HepG2 (cell line): Measurements from ENCODE around the gene RBCK1. TPM values are rescaled to one million over a fixed set of nuclear protein-coding genes. Genes with fewer than 3 reads are reported as not detected.

Experiments
- CBX1 ChIP-seq: IDR thresholded peaks from one replicate; pipeline ENCODE4 v1.6.1; 2016; ENCODE audit warnings: antibody characterized with exemption, low read depth
- GATAD2A ChIP-seq: IDR thresholded peaks from 2 replicates; pipeline ENCODE4 v1.6.1; 2016
- JUN ChIP-seq: sonication (generic); formaldehyde crosslinking; IDR thresholded peaks from 2 replicates; pipeline ENCODE4 v1.4.0; 2020; ENCODE audit warnings: mild to moderate bottlenecking, missing genetic modification reagents
- MAFF ChIP-seq: IDR thresholded peaks from 2 replicates; pipeline ENCODE4 v1.6.1; 2011; ENCODE audit warnings: low read depth, low read length, improper control_type of control experiment
- MAFG ChIP-seq: sonication (generic); formaldehyde crosslinking; IDR thresholded peaks from 2 replicates; pipeline ENCODE4 v1.5.1; 2020; ENCODE audit warnings: mild to moderate bottlenecking, missing genetic modification reagents
- MED8 ChIP-seq: sonication (generic); formaldehyde crosslinking; IDR thresholded peaks from 2 replicates; pipeline ENCODE4 v1.8.1; 2023; ENCODE audit warnings: mild to moderate bottlenecking, missing genetic modification reagents; ENCODE audit not compliant: insufficient replicate concordance
- NFE2L1 ChIP-seq: sonication (generic); formaldehyde crosslinking; IDR thresholded peaks from 2 replicates; pipeline ENCODE4 v1.4.0; 2020; ENCODE audit warnings: missing genetic modification reagents, mild to moderate bottlenecking, borderline replicate concordance
- RCOR2 ChIP-seq: IDR thresholded peaks from 2 replicates; pipeline ENCODE4 v1.6.1; 2016; ENCODE audit warnings: missing biosample characterization, missing genetic modification reagents
- SIN3A ChIP-seq: IDR thresholded peaks from 2 replicates; pipeline ENCODE4 v1.6.1; 2011; ENCODE audit warnings: low read depth, mild to moderate bottlenecking, control low read depth, low read length, borderline replicate concordance
- TBX2 ChIP-seq: sonication (generic); formaldehyde crosslinking; IDR thresholded peaks from 2 replicates; pipeline ENCODE4 v1.5.0; 2020; ENCODE audit warnings: missing genetic modification reagents, mild to moderate bottlenecking, borderline replicate concordance
- TEAD2 ChIP-seq: sonication (generic); formaldehyde crosslinking; IDR thresholded peaks from 2 replicates; pipeline ENCODE4 v1.9.0; 2021; ENCODE audit warnings: missing genetic modification reagents
- TOPORS ChIP-seq: sonication (generic); formaldehyde crosslinking; IDR thresholded peaks from 2 replicates; pipeline ENCODE4 v1.8.0; 2023; ENCODE audit warnings: mild to moderate bottlenecking, missing genetic modification reagents
- ZMYM2 ChIP-seq: sonication (generic); formaldehyde crosslinking; IDR thresholded peaks from 2 replicates; pipeline ENCODE4 v1.8.0; 2022; ENCODE audit warnings: mild to moderate bottlenecking, missing genetic modification reagents
- ZNF136 ChIP-seq: sonication (generic); formaldehyde crosslinking; IDR thresholded peaks from 2 replicates; pipeline ENCODE4 v1.8.1; 2022; ENCODE audit warnings: low read depth, mild to moderate bottlenecking, moderate library complexity, missing genetic modification reagents
- ZNF451 ChIP-seq: sonication (generic); formaldehyde crosslinking; IDR thresholded peaks from 2 replicates; pipeline ENCODE4 v1.5.0; 2020; ENCODE audit warnings: mild to moderate bottlenecking, missing genetic modification reagents
- ZNF580 ChIP-seq: IDR thresholded peaks from 2 replicates; pipeline ENCODE4 v1.6.1; 2016; ENCODE audit warnings: low read depth, borderline replicate concordance
- polyA plus RNA-seq, 8 experiments: library from polyadenylated mRNA; depleted of rRNA in 3 of 8; stranded (reverse) in 7 of 8; unstranded in 1 of 8; fragments of >200 nt; fragmentation: Illumina TruSeq in 4 of 8; extraction: Trizol in 4 of 8; gene quantifications; 2 replicates each; pipeline versions ENCODE4 v1.2.1 to v1.2.3, GENCODE V29; 2011 to 2016; ENCODE audit warnings: low read depth in 4 of 8, missing spikeins in 1 of 8, mixed read lengths in 1 of 8; ENCODE audit not compliant: insufficient read depth in 1 of 8
- total RNA-seq, 5 experiments: library from RNA; depleted of rRNA; stranded (reverse); fragments of >200 nt; fragmentation: Illumina TruSeq; extraction: Trizol; gene quantifications; 2 replicates each; pipeline ENCODE4 v1.2.3, GENCODE V29; 2016; ENCODE audit warnings: low read depth in 1 of 5
- TF ChIP-seq, protein P1 (sequence below): sonication (generic); formaldehyde crosslinking; IDR thresholded peaks from 2 replicates; pipeline ENCODE4 v1.5.1; 2020; ENCODE audit warnings: mild to moderate bottlenecking, moderate library complexity, missing genetic modification reagents
- TF ChIP-seq, protein P2 (sequence below): sonication (generic); formaldehyde crosslinking; IDR thresholded peaks from 2 replicates; pipeline ENCODE4 v1.9.0; 2021; ENCODE audit warnings: mild to moderate bottlenecking, missing genetic modification reagents
- TF ChIP-seq, protein P3 (sequence below): sonication (generic); formaldehyde crosslinking; IDR thresholded peaks from 2 replicates; pipeline ENCODE4 v1.4.0; 2020; ENCODE audit warnings: missing genetic modification reagents

The RBCK1 gene
- total and polyA plus RNA-seq, 2 of the 13 experiments (the other 11 are each of a cell fraction or from before 2014, with no cell fraction given) = 149 to 215 TPM

GRCh38 chr20:364905-365794 is 42.9 kb upstream of the RBCK1 start (continued):
- TF ChIP-seq, protein P1, sequence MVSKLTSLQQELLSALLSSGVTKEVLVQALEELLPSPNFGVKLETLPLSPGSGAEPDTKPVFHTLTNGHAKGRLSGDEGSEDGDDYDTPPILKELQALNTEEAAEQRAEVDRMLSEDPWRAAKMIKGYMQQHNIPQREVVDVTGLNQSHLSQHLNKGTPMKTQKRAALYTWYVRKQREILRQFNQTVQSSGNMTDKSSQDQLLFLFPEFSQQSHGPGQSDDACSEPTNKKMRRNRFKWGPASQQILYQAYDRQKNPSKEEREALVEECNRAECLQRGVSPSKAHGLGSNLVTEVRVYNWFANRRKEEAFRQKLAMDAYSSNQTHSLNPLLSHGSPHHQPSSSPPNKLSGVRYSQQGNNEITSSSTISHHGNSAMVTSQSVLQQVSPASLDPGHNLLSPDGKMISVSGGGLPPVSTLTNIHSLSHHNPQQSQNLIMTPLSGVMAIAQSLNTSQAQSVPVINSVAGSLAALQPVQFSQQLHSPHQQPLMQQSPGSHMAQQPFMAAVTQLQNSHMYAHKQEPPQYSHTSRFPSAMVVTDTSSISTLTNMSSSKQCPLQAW (CRISPR knock-in tag) = peak; percentile 12; the same call in 1 of the 2 replicates
- TF ChIP-seq NFE2L1 (CRISPR knock-in tag) (0 out of 2 replicates have a peak, but pooled peaks have one; percentile 74), SIN3A (peak; percentile 25; the same call in 1 of the 2 replicates), ZNF451 (CRISPR knock-in tag) (no peak), GATAD2A (CRISPR knock-in tag) (peak; percentile 41; the same call in 1 of the 2 replicates), RCOR2 (CRISPR knock-in tag) (0 out of 2 replicates have a peak, but pooled peaks have one; percentile 47), ZNF136 (CRISPR knock-in tag) (no peak), TOPORS (CRISPR knock-in tag) (no peak), ZNF580 (no peak), ZMYM2 (CRISPR knock-in tag) (peak; percentile 72; the same call in 1 of the 2 replicates), JUN (CRISPR knock-in tag) (no peak), MED8 (CRISPR knock-in tag) (peak; percentile 9), TBX2 (CRISPR knock-in tag) (0 out of 2 replicates have a peak, but pooled peaks have one; percentile 24), CBX1 (peak; percentile 69), MAFF (peak; percentile 95), TEAD2 (CRISPR knock-in tag) (no peak), MAFG (CRISPR knock-in tag) (peak; percentile 97)
- TF ChIP-seq, protein P2, sequence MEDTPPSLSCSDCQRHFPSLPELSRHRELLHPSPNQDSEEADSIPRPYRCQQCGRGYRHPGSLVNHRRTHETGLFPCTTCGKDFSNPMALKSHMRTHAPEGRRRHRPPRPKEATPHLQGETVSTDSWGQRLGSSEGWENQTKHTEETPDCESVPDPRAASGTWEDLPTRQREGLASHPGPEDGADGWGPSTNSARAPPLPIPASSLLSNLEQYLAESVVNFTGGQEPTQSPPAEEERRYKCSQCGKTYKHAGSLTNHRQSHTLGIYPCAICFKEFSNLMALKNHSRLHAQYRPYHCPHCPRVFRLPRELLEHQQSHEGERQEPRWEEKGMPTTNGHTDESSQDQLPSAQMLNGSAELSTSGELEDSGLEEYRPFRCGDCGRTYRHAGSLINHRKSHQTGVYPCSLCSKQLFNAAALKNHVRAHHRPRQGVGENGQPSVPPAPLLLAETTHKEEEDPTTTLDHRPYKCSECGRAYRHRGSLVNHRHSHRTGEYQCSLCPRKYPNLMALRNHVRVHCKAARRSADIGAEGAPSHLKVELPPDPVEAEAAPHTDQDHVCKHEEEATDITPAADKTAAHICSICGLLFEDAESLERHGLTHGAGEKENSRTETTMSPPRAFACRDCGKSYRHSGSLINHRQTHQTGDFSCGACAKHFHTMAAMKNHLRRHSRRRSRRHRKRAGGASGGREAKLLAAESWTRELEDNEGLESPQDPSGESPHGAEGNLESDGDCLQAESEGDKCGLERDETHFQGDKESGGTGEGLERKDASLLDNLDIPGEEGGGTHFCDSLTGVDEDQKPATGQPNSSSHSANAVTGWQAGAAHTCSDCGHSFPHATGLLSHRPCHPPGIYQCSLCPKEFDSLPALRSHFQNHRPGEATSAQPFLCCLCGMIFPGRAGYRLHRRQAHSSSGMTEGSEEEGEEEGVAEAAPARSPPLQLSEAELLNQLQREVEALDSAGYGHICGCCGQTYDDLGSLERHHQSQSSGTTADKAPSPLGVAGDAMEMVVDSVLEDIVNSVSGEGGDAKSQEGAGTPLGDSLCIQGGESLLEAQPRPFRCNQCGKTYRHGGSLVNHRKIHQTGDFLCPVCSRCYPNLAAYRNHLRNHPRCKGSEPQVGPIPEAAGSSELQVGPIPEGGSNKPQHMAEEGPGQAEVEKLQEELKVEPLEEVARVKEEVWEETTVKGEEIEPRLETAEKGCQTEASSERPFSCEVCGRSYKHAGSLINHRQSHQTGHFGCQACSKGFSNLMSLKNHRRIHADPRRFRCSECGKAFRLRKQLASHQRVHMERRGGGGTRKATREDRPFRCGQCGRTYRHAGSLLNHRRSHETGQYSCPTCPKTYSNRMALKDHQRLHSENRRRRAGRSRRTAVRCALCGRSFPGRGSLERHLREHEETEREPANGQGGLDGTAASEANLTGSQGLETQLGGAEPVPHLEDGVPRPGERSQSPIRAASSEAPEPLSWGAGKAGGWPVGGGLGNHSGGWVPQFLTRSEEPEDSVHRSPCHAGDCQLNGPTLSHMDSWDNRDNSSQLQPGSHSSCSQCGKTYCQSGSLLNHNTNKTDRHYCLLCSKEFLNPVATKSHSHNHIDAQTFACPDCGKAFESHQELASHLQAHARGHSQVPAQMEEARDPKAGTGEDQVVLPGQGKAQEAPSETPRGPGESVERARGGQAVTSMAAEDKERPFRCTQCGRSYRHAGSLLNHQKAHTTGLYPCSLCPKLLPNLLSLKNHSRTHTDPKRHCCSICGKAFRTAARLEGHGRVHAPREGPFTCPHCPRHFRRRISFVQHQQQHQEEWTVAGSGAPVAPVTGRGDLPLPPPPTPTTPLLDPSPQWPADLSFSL (CRISPR knock-in tag) = no peak
- TF ChIP-seq, protein P3, sequence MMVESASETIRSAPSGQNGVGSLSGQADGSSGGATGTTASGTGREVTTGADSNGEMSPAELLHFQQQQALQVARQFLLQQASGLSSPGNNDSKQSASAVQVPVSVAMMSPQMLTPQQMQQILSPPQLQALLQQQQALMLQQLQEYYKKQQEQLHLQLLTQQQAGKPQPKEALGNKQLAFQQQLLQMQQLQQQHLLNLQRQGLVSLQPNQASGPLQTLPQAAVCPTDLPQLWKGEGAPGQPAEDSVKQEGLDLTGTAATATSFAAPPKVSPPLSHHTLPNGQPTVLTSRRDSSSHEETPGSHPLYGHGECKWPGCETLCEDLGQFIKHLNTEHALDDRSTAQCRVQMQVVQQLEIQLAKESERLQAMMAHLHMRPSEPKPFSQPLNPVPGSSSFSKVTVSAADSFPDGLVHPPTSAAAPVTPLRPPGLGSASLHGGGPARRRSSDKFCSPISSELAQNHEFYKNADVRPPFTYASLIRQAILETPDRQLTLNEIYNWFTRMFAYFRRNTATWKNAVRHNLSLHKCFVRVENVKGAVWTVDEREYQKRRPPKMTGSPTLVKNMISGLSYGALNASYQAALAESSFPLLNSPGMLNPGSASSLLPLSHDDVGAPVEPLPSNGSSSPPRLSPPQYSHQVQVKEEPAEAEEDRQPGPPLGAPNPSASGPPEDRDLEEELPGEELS (CRISPR knock-in tag) = no peak
